Fibroblast of lung (primary cell): ENCODE data around the gene ZNF296. TPM values are rescaled to one million over a fixed set of nuclear protein-coding genes. Genes with fewer than 3 reads are reported as not detected.

Experiments
- DNase-seq, 2 donors: peaks; one replicate each; pipeline versions ENCODE4 v3.0.0 to v3.0.0-alpha.2; 2010; ENCODE audit warnings: low read depth in 2 of 2
- H2AFZ ChIP-seq: 2 replicates; pipeline ENCODE4 v1.5.1; 2012; ENCODE audit warnings: low read length, control low read depth, inconsistent platforms
- H3K27ac ChIP-seq: 2 replicates; pipeline ENCODE4 v1.5.1; 2011; ENCODE audit warnings: low read length, control low read depth; ENCODE audit not compliant: insufficient read depth
- H3K27me3 ChIP-seq: 2 replicates; pipeline ENCODE4 v1.5.1; 2011; ENCODE audit warnings: mild to moderate bottlenecking, low read length; ENCODE audit not compliant: control insufficient read depth, insufficient read depth
- H3K36me3 ChIP-seq: 2 replicates; pipeline ENCODE4 v1.5.1; 2011; ENCODE audit warnings: low read length; ENCODE audit not compliant: control insufficient read depth, insufficient read depth
- H3K4me1 ChIP-seq: 2 replicates; pipeline ENCODE4 v1.5.1; 2011; ENCODE audit warnings: low read length; ENCODE audit not compliant: control insufficient read depth, insufficient read depth; ENCODE audit errors: extremely low read depth
- H3K4me2 ChIP-seq: 2 replicates; pipeline ENCODE4 v1.5.1; 2011; ENCODE audit warnings: low read length, control low read depth; ENCODE audit not compliant: insufficient read depth; ENCODE audit errors: extremely low read depth
- H3K4me3 ChIP-seq, 4 experiments: fragments of 200-600 bp in 1 of 4; sonication (generic) in 1 of 4; replicated peaks in 1 of 4; 2 replicates each; pipeline ENCODE4 v1.5.1; 2011 to 2016; ENCODE audit warnings: low read length in 4 of 4, low read depth in 3 of 4, mild to moderate bottlenecking in 3 of 4, control low read depth in 2 of 4, inconsistent platforms in 1 of 4, mixed read lengths in 1 of 4; ENCODE audit not compliant: insufficient read depth in 1 of 4; ENCODE audit errors: control extremely low read depth in 1 of 4
- H3K79me2 ChIP-seq: 2 replicates; pipeline ENCODE4 v1.5.1; 2012; ENCODE audit warnings: mild to moderate bottlenecking, low read length, inconsistent platforms; ENCODE audit not compliant: control insufficient read depth, insufficient read depth
- H3K9ac ChIP-seq: 2 replicates; pipeline ENCODE4 v1.5.1; 2011; ENCODE audit warnings: mild to moderate bottlenecking, low read length, control low read depth; ENCODE audit not compliant: insufficient read depth
- H3K9me3 ChIP-seq: 2 replicates; pipeline ENCODE4 v1.5.1; 2012; ENCODE audit warnings: low read depth, low read length; ENCODE audit not compliant: control insufficient read depth, insufficient read depth
- H4K20me1 ChIP-seq: 2 replicates; pipeline ENCODE4 v1.5.1; 2011; ENCODE audit warnings: low read length; ENCODE audit not compliant: control insufficient read depth, insufficient read depth; ENCODE audit errors: extremely low read depth
- EZH2 ChIP-seq: IDR thresholded peaks from 2 replicates; pipeline ENCODE4 v1.5.1; 2012; ENCODE audit warnings: low read length, control low read depth, mild to moderate bottlenecking; ENCODE audit errors: missing control alignments
- polyA plus RNA-seq, 2 donors: library from polyadenylated mRNA; depleted of rRNA in 1 of 2; stranded (reverse) in 1 of 2; unstranded in 1 of 2; fragments of >200 nt; gene quantifications; 2 replicates each; pipeline ENCODE4 v1.2.1, GENCODE V29; 2011 to 2012; ENCODE audit warnings: missing spikeins in 1 of 2
- total RNA-seq: library from RNA; depleted of rRNA; stranded (reverse); fragments of >200 nt; gene quantifications from 2 replicates; pipeline ENCODE4 v1.2.1, GENCODE V29; 2014
- TF ChIP-seq, protein P1 (sequence below), 2 donors: IDR thresholded peaks in 1 of 2; conservative IDR thresholded peaks in 1 of 2; 1 replicate in 1 of 2; 2 replicates in 1 of 2; pipeline ENCODE4 v1.5.1; 2011 to 2012; ENCODE audit warnings: low read length in 2 of 2, control low read depth in 1 of 2, inconsistent platforms in 1 of 2, low read depth in 1 of 2, mild to moderate bottlenecking in 1 of 2

ZNF296 gene
- total and polyA plus RNA-seq, 2 donors (not counting 1 experiment from before 2014, with no cell fraction given), result 0.03 TPM; not detected in 1

DNA sequence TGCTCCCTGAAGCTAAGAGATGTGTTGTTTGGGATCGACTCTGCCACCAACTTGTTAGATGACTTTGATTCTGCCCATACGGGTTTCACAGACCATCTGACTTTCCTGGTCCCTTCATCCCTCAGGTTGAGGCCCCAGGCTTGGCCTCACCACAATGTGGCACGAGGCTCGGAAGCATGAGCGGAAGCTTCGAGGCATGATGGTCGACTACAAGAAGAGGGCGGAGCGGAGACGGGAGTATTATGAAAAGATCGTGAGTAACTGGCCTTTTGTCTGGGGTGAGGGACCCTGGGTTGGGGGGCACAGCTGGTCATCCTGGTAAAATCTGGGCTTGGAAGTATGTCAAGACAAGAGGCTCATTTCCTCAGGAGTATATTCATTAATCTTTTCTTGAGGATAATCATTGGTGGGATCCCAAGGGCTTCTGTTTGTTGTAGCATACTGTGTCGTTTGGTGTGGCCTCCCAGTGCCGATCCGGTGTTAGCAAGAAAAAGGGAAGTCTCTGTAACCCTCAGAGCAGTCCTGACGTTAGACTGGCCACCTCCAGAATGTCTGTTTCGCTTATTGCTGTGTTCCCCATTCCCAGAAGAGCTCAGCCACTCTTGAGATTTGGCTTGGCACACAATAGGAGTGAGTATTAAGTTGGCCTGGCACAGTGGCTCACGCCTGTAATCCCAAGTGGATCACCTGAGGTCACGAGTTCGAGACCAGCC is 36.1 kb downstream of the ZNF296 start:
- TF ChIP-seq, protein P1, sequence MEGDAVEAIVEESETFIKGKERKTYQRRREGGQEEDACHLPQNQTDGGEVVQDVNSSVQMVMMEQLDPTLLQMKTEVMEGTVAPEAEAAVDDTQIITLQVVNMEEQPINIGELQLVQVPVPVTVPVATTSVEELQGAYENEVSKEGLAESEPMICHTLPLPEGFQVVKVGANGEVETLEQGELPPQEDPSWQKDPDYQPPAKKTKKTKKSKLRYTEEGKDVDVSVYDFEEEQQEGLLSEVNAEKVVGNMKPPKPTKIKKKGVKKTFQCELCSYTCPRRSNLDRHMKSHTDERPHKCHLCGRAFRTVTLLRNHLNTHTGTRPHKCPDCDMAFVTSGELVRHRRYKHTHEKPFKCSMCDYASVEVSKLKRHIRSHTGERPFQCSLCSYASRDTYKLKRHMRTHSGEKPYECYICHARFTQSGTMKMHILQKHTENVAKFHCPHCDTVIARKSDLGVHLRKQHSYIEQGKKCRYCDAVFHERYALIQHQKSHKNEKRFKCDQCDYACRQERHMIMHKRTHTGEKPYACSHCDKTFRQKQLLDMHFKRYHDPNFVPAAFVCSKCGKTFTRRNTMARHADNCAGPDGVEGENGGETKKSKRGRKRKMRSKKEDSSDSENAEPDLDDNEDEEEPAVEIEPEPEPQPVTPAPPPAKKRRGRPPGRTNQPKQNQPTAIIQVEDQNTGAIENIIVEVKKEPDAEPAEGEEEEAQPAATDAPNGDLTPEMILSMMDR (conservative IDR thresholded peaks at IDR 0.05 in 1 of 2, IDR thresholded peaks at IDR 0.05 in 1 of 2; ENCODE audit: low read depth in 1 of 2, low read length in 2 of 2), result no peak
- TF ChIP-seq EZH2, result no peak
- H3K27me3 ChIP-seq, result no peaks in the 10 kb centered on the region
- peaks cover 15% of the 10 kb centered on the region for H3K36me3 ChIP-seq
- peak overlapping the region; percentile 98 for H3K4me2 ChIP-seq
- H3K4me3 ChIP-seq, result peak overlapping the region; percentile 82 to 92 (median 87)
- H3K9ac ChIP-seq, result no peak overlapping the region
- DNase-seq, result no peak
- H2AFZ ChIP-seq, result no peak overlapping the region
- peaks cover 7% of the 10 kb centered on the region for H3K4me1 ChIP-seq
- peak overlapping the region; percentile 18 for H3K27ac ChIP-seq
- H3K79me2 ChIP-seq, result peaks cover 43% of the 10 kb centered on the region
- no peaks in the 10 kb centered on the region for H3K9me3 ChIP-seq
- no peaks in the 10 kb centered on the region for H4K20me1 ChIP-seq

DNA sequence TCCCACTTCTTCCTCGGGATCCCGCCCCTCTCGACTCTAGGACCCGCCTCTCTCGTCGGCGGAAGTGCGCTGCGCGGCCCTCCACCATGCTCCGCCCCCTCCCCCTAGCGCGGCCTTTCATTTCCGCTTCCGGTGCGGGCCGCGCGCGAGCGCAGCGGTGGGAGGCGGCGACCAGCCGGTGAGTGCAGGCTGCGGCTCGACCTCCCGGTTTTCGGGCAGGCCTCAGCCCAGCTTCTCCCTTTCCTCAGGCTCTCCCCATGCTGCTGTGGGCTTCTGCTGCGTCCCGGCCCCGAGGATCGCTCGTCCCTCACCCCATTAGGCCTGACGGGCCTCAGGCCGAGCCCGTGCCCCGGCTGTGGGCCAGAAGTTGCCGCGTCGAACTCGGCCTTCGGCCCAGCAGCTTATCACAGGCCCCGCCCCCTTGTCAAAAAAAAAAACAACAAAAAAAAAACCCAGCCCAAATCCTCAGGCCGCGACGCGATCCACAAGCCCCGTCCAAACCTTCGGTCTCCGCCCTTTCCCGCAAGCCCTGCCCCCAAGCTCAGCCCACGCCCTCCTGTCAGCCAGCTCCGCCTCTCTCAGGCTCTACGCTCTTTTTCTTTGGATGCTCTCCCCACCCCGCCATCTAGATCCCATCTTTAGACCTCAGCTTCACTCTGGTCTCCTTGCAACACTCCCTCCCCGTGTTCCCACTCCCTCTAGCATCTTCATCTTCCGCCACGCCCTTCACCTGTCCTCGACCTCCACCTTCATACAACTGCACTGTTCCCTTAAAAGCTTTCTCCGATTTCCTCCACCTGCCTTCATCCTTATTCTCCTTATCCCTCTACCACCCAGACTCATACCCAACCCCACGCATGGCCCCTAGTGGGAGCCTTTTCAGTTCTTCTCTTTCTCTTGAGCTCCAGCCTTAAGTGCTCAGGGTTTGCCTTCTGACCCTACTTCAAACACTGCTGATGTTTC is 37.1 kb downstream of the ZNF296 start, which contains the start of gene CLASRP:
CLASRP (plus strand) TSS at position 115 of the 963 bp plus-strand sequence. CDS start 1,168 bp downstream, outside the sequence.
- Histone ChIP-seq H3K79me2 (peaks cover 33% of the 10 kb centered on the region), H4K20me1 (no peaks in the 10 kb centered on the region), H2AFZ (peak within 1 kb of the TSS; percentile 84), H3K4me2 (peak within 1 kb of the TSS; percentile 98), H3K4me3 (peak within 1 kb of the TSS; percentile 82 to 92 (median 87)), H3K27ac (peak within 1 kb of the TSS; percentile 98), H3K27me3 (no peaks in the 10 kb centered on the region), H3K36me3 (peaks cover 11% of the 10 kb centered on the region), H3K9ac (peak within 1 kb of the TSS; percentile 99), H3K4me1 (peaks cover 7% of the 10 kb centered on the region), H3K9me3 (no peaks in the 10 kb centered on the region)
- peak; percentile 85 to 92 for DNase-seq
- no peak for TF ChIP-seq EZH2
- TF ChIP-seq, protein P1 (conservative IDR thresholded peaks at IDR 0.05 in 1 of 2, IDR thresholded peaks at IDR 0.05 in 1 of 2; ENCODE audit: low read depth in 1 of 2, low read length in 2 of 2), result peak in 1 of 2 donors; percentile 8
